Measurements from ENCODE around the gene LRRK2.
"Not testable (repeated sequence)": the region's sequence is repeated elsewhere in the genome, so short reads cannot be mapped to it uniquely, and the experiment has no call there.

Gene LRRK2

GRCh38 chr12:40224439-40225291 lies at the start of gene LRRK2:
TSS of gene LRRK2 (plus strand) at chr12:40224997. CDS start at chr12:40225132, 135 bp downstream.
- no peak for DNase-seq

DNA sequence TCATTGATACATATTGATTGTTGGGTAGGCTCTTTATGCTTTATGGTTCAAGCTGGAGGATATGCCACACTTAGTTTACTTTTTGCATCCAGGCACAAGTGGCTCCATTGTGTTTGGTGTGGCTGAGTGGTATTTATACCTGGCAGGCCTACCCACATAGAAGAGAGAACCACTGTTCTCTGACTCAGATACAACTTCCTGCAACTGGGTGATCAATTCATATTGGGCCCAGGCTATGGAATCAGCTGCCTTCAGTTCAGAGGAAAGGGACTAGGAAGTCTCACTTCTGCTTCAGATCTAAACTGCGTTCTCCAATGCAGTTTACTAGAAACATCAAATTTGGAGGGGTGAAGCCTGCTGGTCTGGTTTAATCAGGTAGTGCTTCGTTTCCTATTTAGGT lies 49.8 kb upstream of the LRRK2 start:
- no peak for DNase-seq

- no peak for DNase-seq
Measured at GRCh38 chr12:40175489-40175888, 49.3 kb upstream of the LRRK2 start.

DNA sequence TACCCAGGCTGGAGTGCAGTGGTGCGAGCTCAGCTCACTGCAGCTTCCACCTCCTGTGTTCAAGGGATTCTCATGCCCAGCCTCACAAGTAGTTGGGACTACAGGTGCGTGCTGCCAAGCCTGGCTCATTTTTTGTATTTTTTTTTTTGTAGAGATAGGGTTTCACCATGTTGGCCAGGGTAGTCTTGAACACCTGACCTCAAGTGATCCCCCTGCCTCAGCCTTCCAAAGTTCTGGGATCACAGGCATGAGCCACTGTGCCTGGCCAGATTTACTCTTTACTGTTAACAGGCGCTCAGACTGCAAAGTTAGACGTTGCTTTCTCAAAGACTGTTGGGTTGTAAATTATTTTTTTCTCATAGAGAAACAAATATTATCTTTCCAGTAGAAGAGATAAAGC lies 46.1 kb upstream of the LRRK2 start:
- DNase-seq: no peak

GRCh38 chr12:40181490-40181889 lies 43.3 kb upstream of the LRRK2 start:
- DNase-seq: no peak

DNA sequence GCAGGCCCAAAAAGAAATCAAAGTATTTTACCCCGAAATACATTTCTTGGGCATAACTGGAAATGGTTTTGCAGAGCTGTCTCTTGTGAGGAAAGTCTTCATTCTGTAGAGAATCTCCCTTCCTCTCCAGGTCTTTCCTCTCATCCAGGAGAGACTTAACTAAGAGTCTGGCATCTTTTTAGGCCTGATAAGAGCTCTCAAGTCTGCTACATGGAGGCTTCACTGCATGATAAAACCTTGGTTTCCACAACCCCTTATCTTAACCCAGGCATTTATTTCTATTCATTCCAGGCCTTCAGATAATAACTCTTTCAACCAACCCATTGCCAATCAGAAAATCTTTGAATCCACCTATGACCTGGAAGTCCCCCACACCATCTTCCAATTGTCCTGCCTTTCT lies 41.1 kb upstream of the LRRK2 start:
- DNase-seq: no peak

GRCh38 chr12:40184493-40185302 lies 40.1 kb upstream of the LRRK2 start:
- no peak for DNase-seq

DNA sequence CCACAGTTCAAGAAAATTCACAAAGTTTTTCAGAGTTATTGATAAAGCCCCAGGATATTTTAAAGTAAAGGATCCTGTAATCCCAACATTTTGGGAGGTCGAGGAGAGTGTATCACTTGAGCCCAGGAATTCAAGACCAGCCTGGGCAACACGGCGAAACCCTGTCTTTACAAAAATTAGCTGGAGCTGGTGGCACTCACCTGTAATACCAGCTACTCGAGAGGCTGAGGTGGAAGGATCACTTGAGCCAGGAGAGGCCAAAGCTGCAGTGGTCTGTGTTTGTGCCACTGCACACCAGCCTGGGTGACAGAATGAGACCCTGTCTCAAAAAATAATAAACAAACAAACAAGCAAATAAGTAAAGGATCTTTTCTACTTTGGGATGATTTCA lies 39.5 kb upstream of the LRRK2 start:
- no peak for DNase-seq

GRCh38 chr12:40188558-40189320 lies 36.1 kb upstream of the LRRK2 start:
- no peak for DNase-seq

GRCh38 chr12:40192704-40193255 lies 32.0 kb upstream of the LRRK2 start:
- DNase-seq: no peak

DNA sequence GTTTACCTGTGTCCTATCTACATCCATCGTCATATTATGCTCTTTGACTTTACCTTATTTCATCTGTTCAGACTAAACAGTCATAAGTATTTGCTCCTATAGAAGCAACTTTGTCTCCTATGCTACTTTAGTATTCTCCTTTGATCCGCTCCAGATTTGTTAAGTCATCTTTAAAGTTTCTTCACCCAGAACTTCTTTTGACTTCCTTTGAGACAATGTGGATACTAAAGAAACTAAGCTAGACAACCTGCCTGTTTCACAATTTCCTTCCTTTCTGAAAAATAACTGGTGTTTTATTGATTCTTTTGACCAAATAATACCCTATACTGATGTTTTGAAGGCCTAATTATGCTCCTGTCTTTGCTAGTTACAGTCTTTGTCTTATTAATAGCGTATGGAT lies 30.0 kb upstream of the LRRK2 start:
- no peak for DNase-seq

DNA sequence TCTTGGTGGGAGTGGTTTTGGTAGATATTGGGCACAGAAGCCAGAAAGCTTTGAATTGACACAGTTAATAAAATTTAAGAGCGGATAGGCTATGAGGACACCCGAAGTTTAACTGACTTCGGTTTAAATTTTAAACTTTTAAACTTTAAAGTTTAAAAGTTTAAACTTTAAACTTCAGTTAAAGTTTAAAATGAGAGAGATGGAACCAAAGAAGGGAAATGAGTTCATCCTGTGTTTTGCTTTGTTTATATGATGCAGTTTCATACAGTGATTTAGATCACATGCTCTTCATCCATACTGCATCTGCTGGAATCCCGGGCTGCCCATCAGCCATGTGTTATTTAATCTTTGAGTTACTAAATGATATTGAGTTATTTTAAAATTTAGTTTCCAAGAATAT lies 27.2 kb upstream of the LRRK2 start:
- DNase-seq: no peak

GRCh38 chr12:40198601-40199000 lies 26.2 kb upstream of the LRRK2 start:
- DNase-seq: no peak

GRCh38 chr12:40202095-40203059 lies 22.4 kb upstream of the LRRK2 start:
- DNase-seq: no peak

GRCh38 chr12:40203060-40203430 lies 21.8 kb upstream of the LRRK2 start:
- DNase-seq: no peak

DNA sequence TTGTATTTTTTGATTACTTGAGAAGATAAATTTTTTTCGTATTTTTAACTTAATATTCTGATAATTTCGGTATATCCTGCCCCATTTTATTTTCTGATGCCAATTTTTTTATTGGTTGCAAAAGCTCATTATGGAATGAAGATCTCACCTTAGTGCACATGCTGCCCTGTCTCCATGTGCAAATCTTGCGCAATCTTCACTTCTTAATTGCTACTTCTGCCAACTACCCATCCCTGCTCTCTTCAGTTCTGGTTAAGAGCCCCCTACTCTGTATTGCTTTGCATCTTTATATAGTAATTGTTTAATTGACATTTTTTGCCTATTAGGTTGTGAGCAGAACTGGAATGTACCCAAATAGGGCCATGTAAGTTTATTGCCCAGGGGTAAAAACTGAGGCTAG lies 20.5 kb upstream of the LRRK2 start:
- DNase-seq: no peak

- no peak for DNase-seq
Measured at GRCh38 chr12:40207551-40207950, 17.2 kb upstream of the LRRK2 start.

- DNase-seq: no peak
Measured at GRCh38 chr12:40208707-40209446, 15.9 kb upstream of the LRRK2 start.

DNA sequence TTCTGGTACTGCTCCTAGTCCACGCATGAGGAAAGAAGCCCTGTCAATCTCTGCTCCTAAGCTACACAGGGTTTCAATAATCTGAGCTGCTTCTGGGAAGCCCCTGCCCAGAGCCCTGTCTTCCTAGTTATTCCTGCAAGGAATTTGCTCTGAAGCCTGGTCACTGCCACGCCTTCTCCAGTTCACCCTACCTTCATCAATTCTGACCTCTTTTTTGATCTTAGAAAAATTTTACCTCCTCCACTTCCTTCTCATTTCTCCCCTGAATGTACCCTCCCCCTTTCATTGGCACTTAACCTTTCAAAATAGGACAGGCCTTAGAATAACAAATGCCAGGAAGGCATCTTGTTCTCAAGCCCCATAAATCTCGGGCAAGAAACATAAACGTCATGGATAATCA lies 14.9 kb upstream of the LRRK2 start:
- no peak for DNase-seq

GRCh38 chr12:40211186-40211585 lies 13.6 kb upstream of the LRRK2 start:
- not testable (repeated sequence) for DNase-seq

DNA sequence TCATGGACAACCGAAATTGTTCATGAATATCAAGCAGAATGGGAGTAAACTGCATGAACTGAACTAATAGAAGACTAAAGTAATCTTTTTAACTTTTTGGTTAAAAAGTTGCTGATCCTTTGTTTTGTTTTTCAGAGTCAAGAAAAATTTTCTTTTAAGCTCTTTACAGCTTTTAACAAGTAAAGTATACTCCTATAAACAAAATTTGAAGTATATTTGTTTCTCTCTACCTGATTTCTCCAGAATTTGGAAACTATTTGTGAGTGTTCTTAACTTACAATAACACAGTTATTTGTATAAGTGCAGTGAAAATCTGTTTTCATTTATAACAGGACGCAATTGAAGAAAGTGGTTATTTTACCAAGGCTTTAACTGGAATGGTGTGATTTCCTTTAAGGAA lies 12.2 kb upstream of the LRRK2 start:
- DNase-seq: no peak

All from DMS153 (cell line).